ENCODE measurements around the gene EMC1.

EMC1 gene

GRCh38 chr1:19202396-19202795, 48.9 kb downstream of the EMC1 start:
- no peak overlapping the region for H3K27ac ChIP-seq (ENCODE audit: extremely low read depth, low read depth, low read length)
- H3K4me1 ChIP-seq (ENCODE audit: control insufficient read depth, insufficient read depth, low read length): peaks cover 3% of the 10 kb centered on the region
- CTCF ChIA-PET: interaction anchor here (1.1 kb wide), 1 partner anchor 39 kb away, joined by 3 read pairs; no protein-coding TSS in a partner anchor
- no peak overlapping the region for H3K4me3 ChIP-seq (ENCODE audit: low read depth, low read length)
- TF ChIP-seq ZNF266 (tag by site-specific recombination; IDR thresholded peaks at IDR 0.05; ENCODE audit: low read depth): no peak
- no peak for TF ChIP-seq ZNF707 (tag by site-specific recombination; IDR thresholded peaks at IDR 0.05)
- no peak for TF ChIP-seq ZIC2 (tag by site-specific recombination; IDR thresholded peaks at IDR 0.05)
- TF ChIP-seq ZSCAN18 (tag by site-specific recombination; IDR thresholded peaks at IDR 0.05): no peak
- peaks cover 25 to 55% of the 10 kb centered on the region in 2 experiments for H3K36me3 ChIP-seq (ENCODE audit: control insufficient read depth in 2 of 2, insufficient read depth in 1 of 2, low read length in 2 of 2)
- POLR2A ChIA-PET: interaction anchor here (0.6 to 0.7 kb wide), 2 partner anchors 59 to 265 kb away, joined by 3 read pairs; no protein-coding TSS in a partner anchor
- H3K9me3 ChIP-seq (ENCODE audit: control insufficient read depth, insufficient read depth, low read depth, low read length): no peaks in the 10 kb centered on the region

- no peak overlapping the region for H3K27ac ChIP-seq (ENCODE audit: extremely low read depth, low read depth, low read length)
- H3K4me3 ChIP-seq (ENCODE audit: low read depth, low read length): no peak overlapping the region
- no peak for TF ChIP-seq REPIN1 (tag by site-specific recombination; IDR thresholded peaks at IDR 0.05; ENCODE audit: low read depth)
- no peak for TF ChIP-seq ZNF777 (tag by site-specific recombination; IDR thresholded peaks at IDR 0.05; ENCODE audit: borderline replicate concordance)
- TF ChIP-seq ZNF404 (tag by site-specific recombination; IDR thresholded peaks at IDR 0.05): no peak
- TF ChIP-seq ZNF555 (tag by site-specific recombination; conservative IDR thresholded peaks at IDR 0.05): no peak
- 0 out of 2 replicates have a peak, but pooled peaks have one; percentile 23 for TF ChIP-seq ZNF362 (tag by site-specific recombination; IDR thresholded peaks at IDR 0.05)
- TF ChIP-seq ZNF843 (tag by site-specific recombination; IDR thresholded peaks at IDR 0.05): no peak
- H3K9me3 ChIP-seq (ENCODE audit: control insufficient read depth, insufficient read depth, low read depth, low read length): no peaks in the 10 kb centered on the region
- H3K36me3 ChIP-seq (ENCODE audit: control insufficient read depth in 2 of 2, insufficient read depth in 1 of 2, low read length in 2 of 2): peaks cover 37 to 77% of the 10 kb centered on the region in 2 experiments
- peaks cover 3% of the 10 kb centered on the region for H3K4me1 ChIP-seq (ENCODE audit: control insufficient read depth, insufficient read depth, low read length)
- ChIA-PET CTCF (interaction anchor here (1.1 to 1.4 kb wide), 2 partner anchors 87 to 288 kb away, joined by 3 to 4 read pairs; no protein-coding TSS in a partner anchor), POLR2A (no interaction called here)
These were observed 51.2 kb downstream of the EMC1 start for GRCh38 chr1:19199969-19200604.

GRCh38 chr1:19199329-19199968, 51.9 kb downstream of the EMC1 start:
- no peak overlapping the region for H3K4me3 ChIP-seq (ENCODE audit: low read depth, low read length)
- H3K4me1 ChIP-seq (ENCODE audit: control insufficient read depth, insufficient read depth, low read length): peaks cover 3% of the 10 kb centered on the region
- ChIA-PET CTCF (interaction anchor here (0.6 to 1.4 kb wide), 4 partner anchors 33 to 287 kb away, joined by 3 to 4 read pairs (median 4); no protein-coding TSS in a partner anchor), POLR2A (no interaction called here)
- H3K9me3 ChIP-seq (ENCODE audit: control insufficient read depth, insufficient read depth, low read depth, low read length): no peaks in the 10 kb centered on the region
- no peak overlapping the region for H3K27ac ChIP-seq (ENCODE audit: extremely low read depth, low read depth, low read length)
- peaks cover 42 to 71% of the 10 kb centered on the region in 2 experiments for H3K36me3 ChIP-seq (ENCODE audit: control insufficient read depth in 2 of 2, insufficient read depth in 1 of 2, low read length in 2 of 2)
- no peak for TF ChIP-seq ZFHX2 (tag by site-specific recombination; conservative IDR thresholded peaks at IDR 0.05)
- no peak for TF ChIP-seq ZNF830 (tag by site-specific recombination; IDR thresholded peaks at IDR 0.05; ENCODE audit: low read depth)
- TF ChIP-seq ZBTB26 (tag by site-specific recombination; optimal IDR thresholded peaks at IDR 0.05): no peak
- no peak for TF ChIP-seq ZNF549 (tag by site-specific recombination; IDR thresholded peaks at IDR 0.05)
- no peak for TF ChIP-seq OVOL3 (tag by site-specific recombination; IDR thresholded peaks at IDR 0.05)

All from HEK293 (cell line).